Spleen (tissue), 7 donors: ENCODE measurements around the gene SELENOF.

Experiments used
- CTCF ChIP-seq, 11 experiments: fragments of 200-600 bp in 7 of 11; fragments of 450-650 bp in 4 of 11; sonication (generic) in 4 of 11; IDR thresholded peaks in 8 of 11; conservative IDR thresholded peaks in 3 of 11; 1 replicate in 7 of 11; 2 replicates in 4 of 11; pipeline versions ENCODE4 v1.4.0 to v1.8.0; 2016 to 2021; ENCODE audit warnings: antibody characterized with exemption in 11 of 11, inconsistent platforms in 4 of 11, mild to moderate bottlenecking in 1 of 11
- POLR2AphosphoS5 ChIP-seq, 3 donors: sonication (generic); formaldehyde crosslinking; IDR thresholded peaks; one replicate each; pipeline ENCODE4 v1.5.1; 2017; ENCODE audit warnings: antibody characterized with exemption in 3 of 3
- donor health status: DM: no; HTN: no; CAD: no; lungs with moderate emphysema.
- donor health status: DM: no; HTN: no; CAD: no.
- donor health status: DM: no; HTN: no; CAD: no.

GRCh38 chr1:86871001-86871400 lies 42.9 kb downstream of the SELENOF start:
- TF ChIP-seq CTCF (IDR thresholded peaks at IDR 0.05 in 8 of 11, conservative IDR thresholded peaks at IDR 0.05 in 3 of 11) = no peak
- TF ChIP-seq POLR2AphosphoS5 (IDR thresholded peaks at IDR 0.05) = no peak
